ENCODE data around the gene CBLL2. TPM values are rescaled to one million over a fixed set of nuclear protein-coding genes. Genes with fewer than 3 reads are reported as not detected.

The CBLL2 gene
- polyA plus RNA-seq, 2 of the 4 experiments (the other 2 are of a cell fraction): not detected

DNA sequence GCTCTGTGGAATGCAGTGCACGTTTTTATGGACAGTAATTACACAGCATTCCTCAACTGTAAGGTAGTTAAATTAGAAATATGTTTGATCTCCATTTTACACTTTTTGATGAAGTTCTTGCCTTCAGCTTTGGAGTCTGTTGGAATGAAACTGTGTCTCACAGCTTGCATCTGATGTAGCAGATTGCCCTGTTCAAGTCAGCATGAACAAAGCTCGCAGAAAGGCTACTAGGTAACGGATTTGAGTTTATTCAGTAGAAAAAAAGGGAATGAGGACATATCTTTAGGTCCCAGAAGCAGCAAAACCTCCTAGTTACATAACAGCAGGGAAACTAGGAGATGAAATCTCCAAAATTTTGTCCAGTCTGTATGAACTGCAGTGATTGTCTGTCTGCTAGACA is 24.3 kb upstream of the CBLL2 start:
- FAIRE-seq (no peak), ATAC-seq (no peak), DNase-seq (ENCODE audit: low read depth in 1 of 2, low spot score in 1 of 2) (no peak)
- ChIA-PET POLR2A (no interaction called here), CTCF (no interaction called here)
- Histone ChIP-seq H3K9me3 (no peaks in the 10 kb centered on the region), H3K4me3 (no peak overlapping the region), H3K4me1 (no peaks in the 10 kb centered on the region), H3K27ac (no peak overlapping the region), H3K4me2 (no peak overlapping the region)
- TF ChIP-seq CHD4 (IDR thresholded peaks at IDR 0.05; ENCODE audit: borderline replicate concordance): no peak
- no peak for TF ChIP-seq KDM5A (IDR thresholded peaks at IDR 0.05)
- no peak for TF ChIP-seq JUN (IDR thresholded peaks at IDR 0.05)
- no peak for TF ChIP-seq ZSCAN20 (CRISPR knock-in tag; IDR thresholded peaks at IDR 0.05)
- 38% methylated on average over 3 of the region's 3 CpGs for WGBS (ENCODE audit: missing lambda C conversion rate)

DNA sequence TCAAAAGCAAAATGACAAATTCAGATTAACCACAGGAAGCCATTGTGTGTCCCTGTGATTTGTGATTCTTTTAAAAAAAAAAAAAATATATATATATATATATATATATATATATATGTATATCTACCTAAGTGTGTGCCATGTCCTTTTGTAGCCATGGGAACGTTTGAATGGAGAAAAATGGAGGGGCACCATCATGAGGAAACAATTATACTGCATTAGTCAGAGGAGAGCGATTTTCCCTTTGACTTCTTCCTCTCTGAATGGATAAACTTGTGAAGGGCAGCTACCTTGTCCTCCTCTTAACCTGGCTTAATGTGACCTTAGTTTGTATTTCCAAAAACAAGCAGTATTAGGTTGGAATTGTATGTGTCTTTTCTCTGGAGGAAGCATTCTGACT is 23.3 kb upstream of the CBLL2 start:
- CTCF ChIA-PET: no interaction called here
- Histone ChIP-seq H3K27ac (no peak overlapping the region), H3K9me3 (no peaks in the 10 kb centered on the region), H3K4me2 (no peak overlapping the region), H3K4me3 (no peak overlapping the region), H3K4me1 (no peaks in the 10 kb centered on the region)
- 8% methylated on average over 2 of the region's 2 CpGs for WGBS (ENCODE audit: missing lambda C conversion rate)
- DNase-seq (ENCODE audit: low read depth in 1 of 2, low spot score in 1 of 2): no peak
- POLR2A ChIA-PET: no interaction called here
- ATAC-seq: no peak
- FAIRE-seq: no peak
- TF ChIP-seq RCOR1 (IDR thresholded peaks at IDR 0.05; ENCODE audit: low read depth, low read length) (no peak), ZNF302 (CRISPR knock-in tag; IDR thresholded peaks at IDR 0.05) (no peak), MAFK (IDR thresholded peaks at IDR 0.05; ENCODE audit: partially characterized antibody) (no peak), SMC3 (IDR thresholded peaks at IDR 0.05) (no peak), SREBF2 (IDR thresholded peaks at IDR 0.05) (no peak), POLR2AphosphoS2 (conservative IDR thresholded peaks at IDR 0.05; ENCODE audit: low read length) (no peak), EP300 (IDR thresholded peaks at IDR 0.05) (no peak)
- TF ChIP-seq, protein P1, sequence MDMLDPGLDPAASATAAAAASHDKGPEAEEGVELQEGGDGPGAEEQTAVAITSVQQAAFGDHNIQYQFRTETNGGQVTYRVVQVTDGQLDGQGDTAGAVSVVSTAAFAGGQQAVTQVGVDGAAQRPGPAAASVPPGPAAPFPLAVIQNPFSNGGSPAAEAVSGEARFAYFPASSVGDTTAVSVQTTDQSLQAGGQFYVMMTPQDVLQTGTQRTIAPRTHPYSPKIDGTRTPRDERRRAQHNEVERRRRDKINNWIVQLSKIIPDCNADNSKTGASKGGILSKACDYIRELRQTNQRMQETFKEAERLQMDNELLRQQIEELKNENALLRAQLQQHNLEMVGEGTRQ (IDR thresholded peaks at IDR 0.05): no peak
- TF ChIP-seq, protein P2, sequence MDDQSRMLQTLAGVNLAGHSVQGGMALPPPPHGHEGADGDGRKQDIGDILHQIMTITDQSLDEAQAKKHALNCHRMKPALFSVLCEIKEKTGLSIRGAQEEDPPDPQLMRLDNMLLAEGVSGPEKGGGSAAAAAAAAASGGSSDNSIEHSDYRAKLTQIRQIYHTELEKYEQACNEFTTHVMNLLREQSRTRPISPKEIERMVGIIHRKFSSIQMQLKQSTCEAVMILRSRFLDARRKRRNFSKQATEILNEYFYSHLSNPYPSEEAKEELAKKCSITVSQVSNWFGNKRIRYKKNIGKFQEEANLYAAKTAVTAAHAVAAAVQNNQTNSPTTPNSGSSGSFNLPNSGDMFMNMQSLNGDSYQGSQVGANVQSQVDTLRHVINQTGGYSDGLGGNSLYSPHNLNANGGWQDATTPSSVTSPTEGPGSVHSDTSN (IDR thresholded peaks at IDR 0.05): no peak
- TF ChIP-seq, protein P3, sequence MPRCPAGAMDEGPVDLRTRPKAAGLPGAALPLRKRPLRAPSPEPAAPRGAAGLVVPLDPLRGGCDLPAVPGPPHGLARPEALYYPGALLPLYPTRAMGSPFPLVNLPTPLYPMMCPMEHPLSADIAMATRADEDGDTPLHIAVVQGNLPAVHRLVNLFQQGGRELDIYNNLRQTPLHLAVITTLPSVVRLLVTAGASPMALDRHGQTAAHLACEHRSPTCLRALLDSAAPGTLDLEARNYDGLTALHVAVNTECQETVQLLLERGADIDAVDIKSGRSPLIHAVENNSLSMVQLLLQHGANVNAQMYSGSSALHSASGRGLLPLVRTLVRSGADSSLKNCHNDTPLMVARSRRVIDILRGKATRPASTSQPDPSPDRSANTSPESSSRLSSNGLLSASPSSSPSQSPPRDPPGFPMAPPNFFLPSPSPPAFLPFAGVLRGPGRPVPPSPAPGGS (IDR thresholded peaks at IDR 0.05): no peak

DNA sequence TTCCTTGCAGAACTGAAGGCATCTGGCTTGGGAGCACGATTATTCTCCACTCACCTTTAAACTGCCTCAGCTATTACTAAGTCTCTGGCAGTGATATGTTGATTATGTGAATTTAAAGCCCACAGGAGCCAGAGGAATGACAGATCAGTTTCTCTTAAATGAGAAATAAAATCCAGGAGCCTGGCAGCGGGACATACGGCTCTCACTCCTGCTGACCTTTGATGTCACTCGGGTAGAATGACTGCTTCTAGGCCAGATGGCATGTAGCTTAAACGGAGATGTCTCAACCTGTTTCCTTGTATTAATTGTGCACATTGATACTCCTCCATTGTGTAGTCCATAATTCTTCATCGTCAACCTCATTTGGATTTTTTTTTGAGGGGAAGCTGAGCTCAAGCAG is 4.0 kb upstream of the CBLL2 start:
- CTCF ChIA-PET: interaction anchor here (1.7 kb wide), 1 partner anchor 283 kb away, joined by 5 read pairs; no protein-coding TSS in a partner anchor

More for the DNA sequence above, 4.0 kb upstream of the CBLL2 start:
- H3K4me1 ChIP-seq: no peaks in the 10 kb centered on the region
- FAIRE-seq (no peak), DNase-seq (ENCODE audit: low read depth in 1 of 2, low spot score in 1 of 2) (no peak), ATAC-seq (no peak)
- POLR2A ChIA-PET: no interaction called here
- 55% methylated on average over 6 of the region's 6 CpGs for WGBS (ENCODE audit: missing lambda C conversion rate)
- no peaks in the 10 kb centered on the region for H3K9me3 ChIP-seq
- no peak overlapping the region for H3K4me3 ChIP-seq
- TF ChIP-seq, protein P4, sequence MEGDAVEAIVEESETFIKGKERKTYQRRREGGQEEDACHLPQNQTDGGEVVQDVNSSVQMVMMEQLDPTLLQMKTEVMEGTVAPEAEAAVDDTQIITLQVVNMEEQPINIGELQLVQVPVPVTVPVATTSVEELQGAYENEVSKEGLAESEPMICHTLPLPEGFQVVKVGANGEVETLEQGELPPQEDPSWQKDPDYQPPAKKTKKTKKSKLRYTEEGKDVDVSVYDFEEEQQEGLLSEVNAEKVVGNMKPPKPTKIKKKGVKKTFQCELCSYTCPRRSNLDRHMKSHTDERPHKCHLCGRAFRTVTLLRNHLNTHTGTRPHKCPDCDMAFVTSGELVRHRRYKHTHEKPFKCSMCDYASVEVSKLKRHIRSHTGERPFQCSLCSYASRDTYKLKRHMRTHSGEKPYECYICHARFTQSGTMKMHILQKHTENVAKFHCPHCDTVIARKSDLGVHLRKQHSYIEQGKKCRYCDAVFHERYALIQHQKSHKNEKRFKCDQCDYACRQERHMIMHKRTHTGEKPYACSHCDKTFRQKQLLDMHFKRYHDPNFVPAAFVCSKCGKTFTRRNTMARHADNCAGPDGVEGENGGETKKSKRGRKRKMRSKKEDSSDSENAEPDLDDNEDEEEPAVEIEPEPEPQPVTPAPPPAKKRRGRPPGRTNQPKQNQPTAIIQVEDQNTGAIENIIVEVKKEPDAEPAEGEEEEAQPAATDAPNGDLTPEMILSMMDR (IDR thresholded peaks at IDR 0.05): no peak
- TF ChIP-seq CEBPB (IDR thresholded peaks at IDR 0.05): no peak
- no peak overlapping the region for H3K27ac ChIP-seq
- no peak overlapping the region for H3K4me2 ChIP-seq

Data from A549 (cell line).